Stimulated activated CD8-positive, alpha-beta memory T cell treated with anti-CD3 and anti-CD28 coated beads, Interleukin-15, amount 100 ng/mL, for 1 hour (primary cell): ENCODE measurements around the gene REEP5.
"Not testable (repeated sequence)": the region's sequence is repeated elsewhere in the genome, so short reads cannot be mapped to it uniquely, and the experiment has no call there.

Experiments
- DNase-seq: peaks from one replicate; pipeline ENCODE4 v3.0.0-alpha.2; 2020; ENCODE audit warnings: low read depth

The REEP5 gene

GRCh38 chr5:112933105-112933504, 11.1 kb upstream of the REEP5 start:
- DNase-seq: no peak

GRCh38 chr5:112931473-112931872, 9.4 kb upstream of the REEP5 start:
- DNase-seq: no peak

- no peak for DNase-seq
These were observed 8.0 kb upstream of the REEP5 start for GRCh38 chr5:112930082-112930344.

GRCh38 chr5:112929336-112930081, 7.5 kb upstream of the REEP5 start:
- DNase-seq: no peak

- no peak for DNase-seq
These were observed 2.0 kb upstream of the REEP5 start for GRCh38 chr5:112923988-112924387.

GRCh38 chr5:112923148-112923917, 1.3 kb upstream of the REEP5 start:
- DNase-seq: no peak

GRCh38 chr5:112921026-112921832, 798 bp downstream of the REEP5 start:
- no peak for DNase-seq

- DNase-seq: no peak
These were observed 2.1 kb downstream of the REEP5 start for GRCh38 chr5:112919972-112920371.

- DNase-seq: no peak
These were observed 3.3 kb downstream of the REEP5 start for GRCh38 chr5:112918679-112919078.

- no peak for DNase-seq
These were observed 3.9 kb downstream of the REEP5 start for GRCh38 chr5:112918136-112918535.

- no peak for DNase-seq
These were observed 4.5 kb downstream of the REEP5 start for GRCh38 chr5:112917453-112917995.

- no peak for DNase-seq
These were observed 6.2 kb downstream of the REEP5 start for GRCh38 chr5:112915831-112916230.

GRCh38 chr5:112914584-112914983, 7.4 kb downstream of the REEP5 start:
- no peak for DNase-seq

GRCh38 chr5:112910529-112910928, 11.5 kb downstream of the REEP5 start:
- DNase-seq: no peak

GRCh38 chr5:112908854-112909253, 13.2 kb downstream of the REEP5 start:
- no peak for DNase-seq

- no peak for DNase-seq
These were observed 14.8 kb downstream of the REEP5 start for GRCh38 chr5:112907166-112907631.

GRCh38 chr5:112906637-112907036, 15.4 kb downstream of the REEP5 start:
- DNase-seq: no peak

GRCh38 chr5:112904996-112905395, 17.0 kb downstream of the REEP5 start:
- not testable (repeated sequence) for DNase-seq

GRCh38 chr5:112902561-112902960, 19.5 kb downstream of the REEP5 start:
- no peak for DNase-seq

- no peak for DNase-seq
These were observed 26.3 kb downstream of the REEP5 start for GRCh38 chr5:112895682-112896081.

- DNase-seq: no peak
These were observed 29.3 kb downstream of the REEP5 start for GRCh38 chr5:112892776-112893175.

GRCh38 chr5:112892066-112892465, 30.0 kb downstream of the REEP5 start:
- DNase-seq: not testable (repeated sequence)

- DNase-seq: no peak
These were observed 35.1 kb downstream of the REEP5 start for GRCh38 chr5:112886975-112887374.
